ENCODE data around the gene RPL13A. TPM values are rescaled to one million over a fixed set of nuclear protein-coding genes. Genes with fewer than 3 reads are reported as not detected.

The RPL13A gene
- total RNA-seq, 1 experiment from 2014 or later = 5,406 TPM

DNA sequence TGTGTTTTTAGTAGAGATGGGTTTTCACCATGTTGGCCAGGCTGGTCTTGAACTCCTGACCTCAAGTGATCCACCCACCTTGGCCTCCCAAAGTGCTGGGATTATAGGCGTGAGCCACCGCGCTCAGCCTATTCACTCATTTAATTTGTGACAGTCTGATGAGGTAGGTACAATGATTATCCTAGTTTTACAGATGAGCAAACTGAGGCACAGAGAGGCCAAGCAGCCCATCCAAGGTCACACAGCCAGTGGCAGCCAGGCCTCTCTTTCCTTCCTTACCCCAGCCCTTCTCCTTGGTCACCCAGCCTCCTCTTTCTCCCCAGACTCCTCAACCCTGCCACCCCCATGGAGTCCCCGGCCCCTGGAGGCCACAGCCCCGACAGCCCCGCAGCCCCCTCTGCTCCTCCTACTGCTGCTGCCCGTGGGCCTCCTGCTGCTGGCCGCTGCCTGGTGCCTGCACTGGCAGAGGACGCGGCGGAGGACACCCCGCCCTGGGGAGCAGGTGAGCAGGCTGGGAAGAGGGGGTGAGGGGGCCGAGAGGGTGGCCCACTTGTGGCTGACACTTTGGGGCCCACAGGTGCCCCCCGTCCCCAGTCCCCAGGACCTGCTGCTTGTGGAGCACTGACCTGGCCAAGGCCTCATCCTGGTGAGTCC is 7.3 kb upstream of the RPL13A start:
- no peak for DNase-seq (ENCODE audit: low read depth)

GRCh38 chr19:49481020-49481683 is 6.3 kb upstream of the RPL13A start:
- no peak for DNase-seq (ENCODE audit: low read depth)

DNA sequence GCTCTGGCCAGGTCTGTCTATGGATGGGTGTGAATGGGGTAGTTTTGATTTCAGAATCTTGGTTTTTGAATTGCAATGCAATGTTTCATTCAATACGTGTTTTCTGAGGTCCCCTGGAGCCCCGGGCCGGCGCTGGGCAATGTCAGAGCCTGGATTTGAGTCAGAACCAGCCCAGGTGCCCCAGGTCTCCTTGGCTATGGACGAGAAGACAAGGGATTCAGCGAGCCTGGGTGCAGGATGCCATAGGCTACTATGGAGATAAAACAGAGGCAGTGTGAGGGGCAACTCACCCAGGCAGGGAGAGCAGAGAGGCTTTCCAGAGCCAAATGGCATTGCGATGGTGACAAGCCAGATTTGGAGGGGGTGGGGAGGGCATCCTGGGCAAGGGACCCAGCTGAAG is 1.2 kb upstream of the RPL13A start:
- DNase-seq (ENCODE audit: low read depth) = no peak

GRCh38 chr19:49486710-49487276 is 615 bp upstream of the RPL13A start:
- DNase-seq (ENCODE audit: low read depth) = no peak

GRCh38 chr19:49488046-49488862 is 846 bp downstream of the RPL13A start:
- no peak for DNase-seq (ENCODE audit: low read depth)

DNA sequence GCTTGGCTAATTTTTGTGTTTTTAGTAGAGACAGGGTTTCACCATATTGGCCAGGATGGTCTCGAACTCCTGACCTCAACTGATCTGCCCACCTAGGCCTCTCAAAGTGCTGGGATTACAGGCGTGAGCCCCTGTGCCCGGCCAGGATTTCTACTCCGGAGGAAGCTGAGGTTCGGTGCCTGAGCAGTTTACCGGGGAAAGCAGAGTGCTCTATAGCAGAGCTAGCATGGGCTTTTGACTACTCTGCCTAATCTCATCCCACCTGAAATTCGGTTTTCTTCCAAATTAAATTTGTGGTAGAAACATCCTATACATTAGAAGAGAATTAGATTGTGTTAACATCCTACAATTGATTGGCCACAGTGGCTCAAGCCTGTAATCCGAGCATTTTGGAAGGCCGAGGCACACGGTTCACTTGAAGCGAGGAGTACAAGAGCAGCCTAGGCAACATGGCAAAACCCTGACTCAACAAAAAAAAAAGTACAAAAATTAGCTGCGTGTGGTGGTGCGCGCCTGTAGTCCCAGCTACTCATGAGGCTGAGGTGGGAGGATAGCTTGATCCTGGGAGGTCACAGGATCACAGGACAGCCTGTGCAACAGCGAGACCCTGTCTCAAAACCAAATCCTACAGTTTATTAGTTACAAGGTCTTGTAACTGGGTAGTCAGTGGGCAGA is 1.6 kb downstream of the RPL13A start:
- DNase-seq (ENCODE audit: low read depth) = no peak

DNA sequence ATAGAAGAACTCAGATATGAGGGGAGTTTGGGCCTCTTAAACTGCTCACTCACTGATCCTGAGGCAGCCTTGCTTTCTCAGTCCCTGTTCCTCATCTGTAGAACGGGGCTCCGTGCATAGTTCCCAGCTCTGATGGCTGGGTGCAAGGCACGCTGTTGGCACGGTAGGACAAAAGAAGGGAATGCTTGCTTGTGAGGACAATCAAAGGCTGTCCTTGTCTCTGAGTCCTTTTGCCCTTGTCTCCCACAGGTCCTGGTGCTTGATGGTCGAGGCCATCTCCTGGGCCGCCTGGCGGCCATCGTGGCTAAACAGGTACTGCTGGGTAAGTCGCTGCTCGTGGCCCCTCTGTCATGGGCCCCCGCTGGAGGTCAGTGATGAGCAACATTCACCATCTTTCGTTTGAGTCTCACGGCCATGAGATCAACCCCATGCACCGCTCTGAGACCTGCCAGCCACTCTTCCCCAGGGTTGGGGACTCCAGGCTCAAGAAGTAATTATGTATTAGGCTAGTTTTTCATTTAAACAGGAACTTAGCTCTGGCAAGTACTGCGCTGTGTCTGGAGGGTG is 2.3 kb downstream of the RPL13A start:
- DNase-seq (ENCODE audit: low read depth) = peak; percentile 69

- DNase-seq (ENCODE audit: low read depth) = no peak
Measured at GRCh38 chr19:49490287-49491029, 3.0 kb downstream of the RPL13A start.

DNA sequence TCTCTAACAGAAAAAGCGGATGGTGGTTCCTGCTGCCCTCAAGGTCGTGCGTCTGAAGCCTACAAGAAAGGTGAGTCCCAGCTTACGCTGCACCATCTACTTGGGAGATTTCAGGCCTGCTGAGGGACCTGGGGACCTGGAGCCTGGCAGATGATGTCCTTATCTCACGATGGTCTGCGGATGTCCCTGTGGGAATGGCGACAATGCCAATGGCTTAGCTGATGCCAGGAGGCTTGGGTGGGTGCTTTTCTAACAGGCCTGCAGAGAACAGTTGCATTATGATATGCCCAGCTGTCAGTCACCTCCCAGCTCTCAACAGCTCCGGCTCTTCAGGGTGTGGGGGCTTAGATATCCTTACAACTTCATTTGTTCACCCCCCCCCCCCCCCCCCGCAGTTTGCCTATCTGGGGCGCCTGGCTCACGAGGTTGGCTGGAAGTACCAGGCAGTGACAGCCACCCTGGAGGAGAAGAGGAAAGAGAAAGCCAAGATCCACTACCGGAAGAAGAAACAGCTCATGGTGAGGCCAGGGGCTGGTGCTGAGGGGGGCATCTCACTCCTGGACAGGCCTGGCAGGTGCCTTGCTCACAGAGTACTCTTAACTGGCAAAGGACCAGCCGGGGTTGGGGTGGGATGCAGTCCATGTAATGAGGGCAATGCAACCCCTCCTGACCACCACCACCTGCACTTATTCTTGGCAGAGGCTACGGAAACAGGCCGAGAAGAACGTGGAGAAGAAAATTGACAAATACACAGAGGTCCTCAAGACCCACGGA is 3.8 kb downstream of the RPL13A start:
- DNase-seq (ENCODE audit: low read depth) = no peak

GRCh38 chr19:49491804-49492572 is 4.6 kb downstream of the RPL13A start:
- DNase-seq (ENCODE audit: low read depth) = no peak

DNA sequence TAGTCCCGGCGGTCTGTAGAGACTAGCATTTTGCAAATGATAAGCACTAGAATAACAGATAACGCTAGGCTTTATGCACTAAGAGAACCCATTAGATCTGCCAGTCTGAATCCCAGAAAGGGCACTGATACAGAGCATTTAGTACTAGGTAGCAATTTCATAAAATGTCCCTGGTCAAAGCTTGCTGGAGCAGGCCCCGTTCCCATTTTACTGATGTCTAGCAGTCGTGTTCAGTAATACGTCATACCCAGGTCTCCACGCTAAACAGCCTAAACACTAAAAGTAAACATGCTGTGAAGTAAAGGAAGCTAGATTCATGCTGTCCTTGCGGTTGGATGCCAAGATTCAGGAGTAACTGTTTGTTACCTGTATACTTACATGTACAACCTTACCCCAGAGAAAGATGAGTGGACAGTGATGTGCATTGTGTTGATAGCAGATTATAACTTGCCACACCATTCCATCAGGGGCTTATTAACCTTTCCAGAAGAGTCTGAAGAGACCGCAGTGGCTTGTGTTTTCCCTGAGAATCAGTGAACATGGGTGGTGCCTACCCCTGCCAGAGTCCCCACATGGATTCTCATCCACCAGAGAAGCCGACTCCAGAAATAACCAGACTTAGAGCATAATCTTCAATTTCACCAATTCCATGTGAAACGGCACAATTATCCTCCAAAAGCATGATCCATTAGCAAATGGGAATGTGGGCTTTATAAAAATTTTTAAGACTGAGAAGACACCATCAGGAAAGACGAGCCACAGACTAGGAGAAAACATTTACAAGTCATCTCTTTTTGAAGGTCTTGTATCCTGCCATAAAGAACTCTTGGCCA is 5.4 kb downstream of the RPL13A start:
- DNase-seq (ENCODE audit: low read depth) = peak; percentile 78

- DNase-seq (ENCODE audit: low read depth) = no peak
Measured at GRCh38 chr19:49496574-49497008, 9.2 kb downstream of the RPL13A start.

- DNase-seq (ENCODE audit: low read depth) = peak; percentile 72
Measured at GRCh38 chr19:49497047-49497788, 9.8 kb downstream of the RPL13A start.

DNA sequence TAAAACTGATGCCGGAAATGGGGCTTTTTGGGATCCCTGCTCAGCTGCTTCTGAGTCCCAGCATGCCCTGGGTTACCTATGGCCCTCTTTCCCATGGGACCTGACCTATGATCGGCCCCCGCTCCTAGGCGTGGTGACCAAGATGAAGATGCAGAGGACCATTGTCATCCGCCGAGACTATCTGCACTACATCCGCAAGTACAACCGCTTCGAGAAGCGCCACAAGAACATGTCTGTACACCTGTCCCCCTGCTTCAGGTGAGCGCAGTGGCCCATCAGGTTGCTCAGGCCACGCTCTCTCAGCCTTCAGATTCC is 10.3 kb downstream of the RPL13A start:
- no peak for DNase-seq (ENCODE audit: low read depth)

DNA sequence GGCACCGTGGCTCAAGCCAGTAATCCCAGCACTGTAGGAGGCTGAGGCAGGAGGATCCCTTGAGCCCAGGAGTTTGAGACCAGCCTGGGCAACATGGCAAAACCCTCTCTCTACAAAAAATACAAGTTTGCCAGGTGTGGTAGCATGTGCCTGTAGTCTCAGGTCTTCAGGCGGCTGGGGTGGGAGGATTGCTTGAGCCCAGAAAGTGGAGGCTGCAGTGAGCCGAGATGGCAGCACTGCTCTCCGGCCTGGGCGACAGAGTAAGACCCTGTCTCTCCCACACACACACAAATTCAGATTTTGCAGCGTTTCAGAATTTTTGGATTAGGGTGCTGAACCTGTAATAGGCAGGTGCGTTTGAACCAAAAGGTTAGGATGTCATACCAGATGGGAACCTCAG is 11.1 kb downstream of the RPL13A start:
- DNase-seq (ENCODE audit: low read depth) = no peak

GRCh38 chr19:49499030-49499670 is 11.7 kb downstream of the RPL13A start:
- DNase-seq (ENCODE audit: low read depth) = no peak
